SK-N-SH treated with all-trans-retinoic acid at 6 μM for 48 hours (cell line): ENCODE results near the gene LAMB1.

Source experiments
- ATAC-seq: fragments of 200-7000 bp; cut with Tn5 transposase; 3 replicates; pipeline ENCODE4 v1.9.1; 2020; ENCODE audit warnings: mild to moderate bottlenecking, moderate library complexity
- BACH2 ChIP-seq: fragments of 250-450 bp; sonication (Bioruptor Pico); IDR thresholded peaks from 2 replicates; pipeline ENCODE4 v1.9.0; 2021; ENCODE audit warnings: mild to moderate bottlenecking, borderline replicate concordance
- CSDC2 ChIP-seq: fragments of 250-450 bp; sonication (Bioruptor Pico); IDR thresholded peaks from 2 replicates; pipeline ENCODE4 v1.5.0; 2020; ENCODE audit warnings: mild to moderate bottlenecking, moderate library complexity
- ESRRG ChIP-seq: fragments of 250-450 bp; sonication (Bioruptor Pico); IDR thresholded peaks from 2 replicates; pipeline ENCODE4 v1.6.1; 2021; ENCODE audit warnings: mild to moderate bottlenecking
- GLIS3 ChIP-seq: fragments of 250-450 bp; sonication (Bioruptor Pico); IDR thresholded peaks from 2 replicates; pipeline ENCODE4 v1.5.0; 2020; ENCODE audit warnings: mild to moderate bottlenecking, moderate library complexity
- ISL1 ChIP-seq: fragments of 250-450 bp; sonication (Bioruptor Pico); IDR thresholded peaks from 2 replicates; pipeline ENCODE4 v2.1.2; 2022; ENCODE audit warnings: mild to moderate bottlenecking, moderate library complexity
- OSR1 ChIP-seq: fragments of 250-450 bp; sonication (Bioruptor Pico); IDR thresholded peaks from 2 replicates; pipeline ENCODE4 v1.8.0; 2022; ENCODE audit warnings: moderate library complexity, mild to moderate bottlenecking, inconsistent platforms
- POU6F1 ChIP-seq: fragments of 250-450 bp; sonication (Bioruptor Pico); IDR thresholded peaks from 2 replicates; pipeline ENCODE4 v1.8.0; 2021; ENCODE audit warnings: low read depth, mild to moderate bottlenecking, moderate library complexity, borderline replicate concordance
- PPARA ChIP-seq: fragments of 250-450 bp; sonication (Bioruptor Pico); IDR thresholded peaks from 2 replicates; pipeline ENCODE4 v1.5.0; 2020; ENCODE audit warnings: mild to moderate bottlenecking, borderline replicate concordance
- RARB ChIP-seq: fragments of 250-450 bp; sonication (Bioruptor Pico); IDR thresholded peaks from 2 replicates; pipeline ENCODE4 v1.8.0; 2021; ENCODE audit warnings: mild to moderate bottlenecking, moderate library complexity
- TCF4 ChIP-seq: fragments of 250-450 bp; sonication (Bioruptor Pico); IDR thresholded peaks from 2 replicates; pipeline ENCODE4 v1.8.0; 2021; ENCODE audit warnings: mild to moderate bottlenecking, moderate library complexity, borderline replicate concordance
- TOX ChIP-seq: fragments of 250-450 bp; sonication (Bioruptor Pico); IDR thresholded peaks from 2 replicates; pipeline ENCODE4 v1.8.0; 2021; ENCODE audit warnings: mild to moderate bottlenecking, moderate library complexity, borderline replicate concordance
- TSHZ2 ChIP-seq: fragments of 250-450 bp; sonication (Bioruptor Pico); IDR thresholded peaks from 2 replicates; pipeline ENCODE4 v1.5.0; 2020; ENCODE audit warnings: mild to moderate bottlenecking, moderate library complexity
- ZC3H10 ChIP-seq: fragments of 250-450 bp; sonication (Bioruptor Pico); IDR thresholded peaks from 2 replicates; pipeline ENCODE4 v1.5.1; 2021; ENCODE audit warnings: mild to moderate bottlenecking, moderate library complexity
- ZFP30 ChIP-seq: fragments of 450-650 bp; formaldehyde crosslinking; IDR thresholded peaks from 2 replicates; pipeline ENCODE4 v1.5.0; 2022; ENCODE audit warnings: mild to moderate bottlenecking, moderate library complexity
- ZNF565 ChIP-seq: fragments of 450-650 bp; formaldehyde crosslinking; conservative IDR thresholded peaks from 2 replicates; pipeline ENCODE4 v1.5.0; 2020; ENCODE audit warnings: low read depth, mild to moderate bottlenecking, moderate library complexity
- ZNF70 ChIP-seq: fragments of 450-650 bp; formaldehyde crosslinking; IDR thresholded peaks from 2 replicates; pipeline ENCODE4 v1.5.0; 2020; ENCODE audit warnings: mild to moderate bottlenecking, moderate library complexity
- ZNF8 ChIP-seq: fragments of 450-650 bp; formaldehyde crosslinking; IDR thresholded peaks from 2 replicates; pipeline ENCODE4 v1.5.0; 2020; ENCODE audit warnings: mild to moderate bottlenecking, moderate library complexity
- TF ChIP-seq, protein P1 (sequence below): fragments of 250-450 bp; sonication (Bioruptor Pico); IDR thresholded peaks from 2 replicates; pipeline ENCODE4 v1.5.1; 2020; ENCODE audit warnings: low read depth, mild to moderate bottlenecking, moderate library complexity
- TF ChIP-seq, protein P2 (sequence below): fragments of 250-450 bp; sonication (Bioruptor Pico); IDR thresholded peaks from 2 replicates; pipeline ENCODE4 v1.8.0; 2020; ENCODE audit warnings: mild to moderate bottlenecking, moderate library complexity, borderline replicate concordance
- TF ChIP-seq, protein P3 (sequence below): fragments of 250-450 bp; sonication (Bioruptor Pico); IDR thresholded peaks from 2 replicates; pipeline ENCODE4 v1.5.1; 2021; ENCODE audit warnings: mild to moderate bottlenecking, moderate library complexity

The LAMB1 gene

GRCh38 chr7:107926481-107926880 lies 76.5 kb downstream of the LAMB1 start:
- TF ChIP-seq, protein P1, sequence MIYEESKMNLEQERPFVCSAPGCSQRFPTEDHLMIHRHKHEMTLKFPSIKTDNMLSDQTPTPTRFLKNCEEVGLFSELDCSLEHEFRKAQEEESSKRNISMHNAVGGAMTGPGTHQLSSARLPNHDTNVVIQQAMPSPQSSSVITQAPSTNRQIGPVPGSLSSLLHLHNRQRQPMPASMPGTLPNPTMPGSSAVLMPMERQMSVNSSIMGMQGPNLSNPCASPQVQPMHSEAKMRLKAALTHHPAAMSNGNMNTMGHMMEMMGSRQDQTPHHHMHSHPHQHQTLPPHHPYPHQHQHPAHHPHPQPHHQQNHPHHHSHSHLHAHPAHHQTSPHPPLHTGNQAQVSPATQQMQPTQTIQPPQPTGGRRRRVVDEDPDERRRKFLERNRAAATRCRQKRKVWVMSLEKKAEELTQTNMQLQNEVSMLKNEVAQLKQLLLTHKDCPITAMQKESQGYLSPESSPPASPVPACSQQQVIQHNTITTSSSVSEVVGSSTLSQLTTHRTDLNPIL (CRISPR knock-in tag): no peak
- TF ChIP-seq ZNF565 (CRISPR knock-in tag) (no peak), ZC3H10 (no peak), ZFP30 (CRISPR knock-in tag) (no peak), RARB (CRISPR knock-in tag) (no peak), ZNF70 (CRISPR knock-in tag) (no peak), PPARA (CRISPR knock-in tag) (no peak), OSR1 (CRISPR knock-in tag) (no peak), ISL1 (CRISPR knock-in tag) (no peak), GLIS3 (CRISPR knock-in tag) (no peak)
- TF ChIP-seq, protein P2, sequence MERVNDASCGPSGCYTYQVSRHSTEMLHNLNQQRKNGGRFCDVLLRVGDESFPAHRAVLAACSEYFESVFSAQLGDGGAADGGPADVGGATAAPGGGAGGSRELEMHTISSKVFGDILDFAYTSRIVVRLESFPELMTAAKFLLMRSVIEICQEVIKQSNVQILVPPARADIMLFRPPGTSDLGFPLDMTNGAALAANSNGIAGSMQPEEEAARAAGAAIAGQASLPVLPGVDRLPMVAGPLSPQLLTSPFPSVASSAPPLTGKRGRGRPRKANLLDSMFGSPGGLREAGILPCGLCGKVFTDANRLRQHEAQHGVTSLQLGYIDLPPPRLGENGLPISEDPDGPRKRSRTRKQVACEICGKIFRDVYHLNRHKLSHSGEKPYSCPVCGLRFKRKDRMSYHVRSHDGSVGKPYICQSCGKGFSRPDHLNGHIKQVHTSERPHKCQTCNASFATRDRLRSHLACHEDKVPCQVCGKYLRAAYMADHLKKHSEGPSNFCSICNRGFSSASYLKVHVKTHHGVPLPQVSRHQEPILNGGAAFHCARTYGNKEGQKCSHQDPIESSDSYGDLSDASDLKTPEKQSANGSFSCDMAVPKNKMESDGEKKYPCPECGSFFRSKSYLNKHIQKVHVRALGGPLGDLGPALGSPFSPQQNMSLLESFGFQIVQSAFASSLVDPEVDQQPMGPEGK (CRISPR knock-in tag): no peak
- ATAC-seq: no peak

- TF ChIP-seq PPARA (CRISPR knock-in tag) (no peak), ZNF8 (CRISPR knock-in tag) (no peak), TOX (no peak), RARB (CRISPR knock-in tag) (no peak), ESRRG (CRISPR knock-in tag) (no peak), TCF4 (CRISPR knock-in tag) (no peak)
- TF ChIP-seq, protein P3, sequence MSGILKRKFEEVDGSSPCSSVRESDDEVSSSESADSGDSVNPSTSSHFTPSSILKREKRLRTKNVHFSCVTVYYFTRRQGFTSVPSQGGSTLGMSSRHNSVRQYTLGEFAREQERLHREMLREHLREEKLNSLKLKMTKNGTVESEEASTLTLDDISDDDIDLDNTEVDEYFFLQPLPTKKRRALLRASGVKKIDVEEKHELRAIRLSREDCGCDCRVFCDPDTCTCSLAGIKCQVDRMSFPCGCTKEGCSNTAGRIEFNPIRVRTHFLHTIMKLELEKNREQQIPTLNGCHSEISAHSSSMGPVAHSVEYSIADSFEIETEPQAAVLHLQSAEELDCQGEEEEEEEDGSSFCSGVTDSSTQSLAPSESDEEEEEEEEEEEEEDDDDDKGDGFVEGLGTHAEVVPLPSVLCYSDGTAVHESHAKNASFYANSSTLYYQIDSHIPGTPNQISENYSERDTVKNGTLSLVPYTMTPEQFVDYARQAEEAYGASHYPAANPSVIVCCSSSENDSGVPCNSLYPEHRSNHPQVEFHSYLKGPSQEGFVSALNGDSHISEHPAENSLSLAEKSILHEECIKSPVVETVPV: no peak
Measured at GRCh38 chr7:107924841-107925504, 78.0 kb downstream of the LAMB1 start.

DNA sequence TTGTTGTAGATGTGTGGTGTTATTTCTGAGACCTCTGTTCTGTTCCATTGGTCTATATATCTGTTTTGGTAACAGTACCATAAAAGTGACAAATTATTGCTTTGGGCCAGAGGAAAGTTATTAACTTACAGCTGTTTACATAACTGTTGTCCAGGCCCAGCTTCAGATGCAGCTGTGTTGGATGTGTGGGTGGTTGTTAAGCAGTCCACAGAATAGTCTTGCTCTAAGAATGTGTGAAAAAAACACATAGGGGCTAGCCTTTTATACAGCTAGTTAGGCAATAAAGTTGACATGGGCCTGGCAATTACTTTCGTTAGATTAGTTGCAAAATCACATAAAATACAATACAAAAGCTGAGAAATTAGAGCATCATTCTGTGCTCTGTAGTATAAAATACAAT lies 80.1 kb downstream of the LAMB1 start:
- TF ChIP-seq ZNF565 (CRISPR knock-in tag) (no peak), ZC3H10 (no peak), ZFP30 (CRISPR knock-in tag) (no peak), BACH2 (CRISPR knock-in tag) (no peak), POU6F1 (CRISPR knock-in tag) (no peak), CSDC2 (no peak), TOX (no peak), RARB (CRISPR knock-in tag) (no peak), TSHZ2 (no peak), ZNF70 (CRISPR knock-in tag) (no peak)
- TF ChIP-seq, protein P3: no peak
- TF ChIP-seq, all 23 proteins: peak for 0
- no peak for ATAC-seq

More at GRCh38 chr7:107924841-107925504, 78.0 kb downstream of the LAMB1 start:
- ATAC-seq: no peak
